SK-N-SH (cell line): ENCODE data around the gene PHACTR4. TPM values are rescaled to one million over a fixed set of nuclear protein-coding genes. Genes with fewer than 3 reads are reported as not detected.

Source experiments
- CTCF ChIA-PET: fragments of 300-600, 350-600 bp; formaldehyde crosslinking; extraction: SDS; loops from one replicate; lab custom pipeline; 2021; lab: Yijun Ruan, JAX
- POLR2A ChIA-PET: fragments of 350-600 bp; sonication (Branson Sonifier 250); formaldehyde crosslinking; extraction: SDS; loops from one replicate; lab custom pipeline; 2020; ENCODE audit warnings: antibody characterized with exemption, inconsistent platforms; lab: Yijun Ruan, JAX
- DNase-seq: peaks from one replicate; pipeline ENCODE4 v3.0.0; 2012
- H2AFZ ChIP-seq: fragments of 200-600 bp; sonication (generic); 2 replicates; pipeline ENCODE4 v1.8.1; 2016; ENCODE audit warnings: antibody characterized with exemption, mild to moderate bottlenecking, low read depth
- H3F3A ChIP-seq: fragments of 200-600 bp; sonication (generic); replicated peaks from 2 replicates; pipeline ENCODE3; 2016; ENCODE audit warnings: antibody characterized with exemption, mild to moderate bottlenecking; ENCODE audit not compliant: insufficient read depth
- H3K27ac ChIP-seq, 2 experiments: fragments of 200-500 bp in 1 of 2; fragments of 200-600 bp in 1 of 2; sonication (Bioruptor generic) in 1 of 2; sonication (generic), shearing (Covaris generic) in 1 of 2; 2 replicates each; pipeline versions ENCODE4 v1.5.1 to v1.6.1; 2014 to 2016; ENCODE audit warnings: low read depth in 2 of 2, inconsistent platforms in 1 of 2, low read length in 1 of 2, mild to moderate bottlenecking in 1 of 2, mixed read lengths in 1 of 2
- H3K27me3 ChIP-seq: fragments of 200-600 bp; sonication (generic), shearing (Covaris generic); 2 replicates; pipeline ENCODE4 v1.6.1; 2016; ENCODE audit warnings: mixed run types; ENCODE audit not compliant: insufficient read depth
- H3K36me3 ChIP-seq, 2 experiments: fragments of 200-500 bp in 1 of 2; fragments of 200-600 bp in 1 of 2; sonication (Bioruptor generic) in 1 of 2; sonication (generic) in 1 of 2; replicated peaks in 1 of 2; 2 replicates each; pipeline versions ENCODE3 to v1.5.1; 2014 to 2016; ENCODE audit warnings: low read length in 1 of 2, mild to moderate bottlenecking in 1 of 2; ENCODE audit not compliant: insufficient read depth in 2 of 2, control insufficient read depth in 1 of 2
- H3K4me1 ChIP-seq, 2 experiments: fragments of 200-500 bp in 1 of 2; fragments of 200-600 bp in 1 of 2; sonication (Bioruptor generic) in 1 of 2; sonication (generic), shearing (Covaris generic) in 1 of 2; 2 replicates each; pipeline versions ENCODE4 v1.5.1 to v1.6.1; 2014 to 2016; ENCODE audit warnings: low read depth in 1 of 2, low read length in 1 of 2, mixed run types in 1 of 2; ENCODE audit not compliant: insufficient read depth in 2 of 2, control insufficient read depth in 1 of 2
- H3K4me2 ChIP-seq: fragments of 200-600 bp; sonication (generic), shearing (Covaris generic); 2 replicates; pipeline ENCODE4 v1.6.1; 2017; ENCODE audit warnings: mixed run types
- H3K4me3 ChIP-seq, 2 experiments: fragments of 200-500 bp in 1 of 2; fragments of 200-600 bp in 1 of 2; sonication (Bioruptor generic) in 1 of 2; sonication (generic), shearing (Covaris generic) in 1 of 2; 2 replicates each; pipeline versions ENCODE4 v1.5.1 to v1.8.1; 2014 to 2016; ENCODE audit warnings: low read depth in 2 of 2, inconsistent platforms in 1 of 2, low read length in 1 of 2, mild to moderate bottlenecking in 1 of 2, mixed read lengths in 1 of 2, moderate library complexity in 1 of 2
- H3K79me2 ChIP-seq: fragments of 200-600 bp; sonication (generic); 2 replicates; pipeline ENCODE4 v1.8.1; 2017; ENCODE audit warnings: mild to moderate bottlenecking; ENCODE audit not compliant: insufficient read depth
- H3K9ac ChIP-seq: fragments of 200-600 bp; sonication (generic); 2 replicates; pipeline ENCODE4 v1.6.1; 2017; ENCODE audit warnings: mixed run types
- H3K9me2 ChIP-seq: fragments of 200-600 bp; sonication (generic); 2 replicates; pipeline ENCODE4 v1.6.1; 2017; ENCODE audit warnings: mixed run types
- H3K9me3 ChIP-seq: fragments of 200-600 bp; sonication (generic); 2 replicates; pipeline ENCODE4 v1.6.1; 2017; ENCODE audit warnings: mixed run types, mild to moderate bottlenecking, moderate library complexity
- H4K20me1 ChIP-seq: fragments of 200-600 bp; sonication (generic); 2 replicates; pipeline ENCODE4 v1.6.1; 2017; ENCODE audit warnings: mild to moderate bottlenecking, mixed run types; ENCODE audit not compliant: insufficient read depth
- CHD2 ChIP-seq: fragments of 150-350 bp; IDR thresholded peaks from 2 replicates; pipeline ENCODE4 v1.6.1; 2018; ENCODE audit warnings: low read length; ENCODE audit not compliant: partially characterized antibody
- EZH2phosphoT487 ChIP-seq: fragments of 200-600 bp; sonication (generic); IDR thresholded peaks from 2 replicates; pipeline ENCODE4 v1.6.1; 2017; ENCODE audit warnings: low read depth, mixed run types, mild to moderate bottlenecking, antibody characterized with exemption, moderate library complexity, borderline replicate concordance
- FOSL2 ChIP-seq: IDR thresholded peaks from 2 replicates; pipeline ENCODE4 v1.4.0; 2012; ENCODE audit warnings: low read depth, mild to moderate bottlenecking, moderate library complexity, borderline replicate concordance
- FOXJ3 ChIP-seq: sonication (generic); formaldehyde crosslinking; IDR thresholded peaks from 2 replicates; pipeline ENCODE4 v1.5.1; 2020; ENCODE audit warnings: mild to moderate bottlenecking, missing genetic modification reagents
- FOXM1 ChIP-seq: IDR thresholded peaks from 2 replicates; pipeline ENCODE4 v1.4.0; 2012; ENCODE audit warnings: low read depth, mild to moderate bottlenecking
- GABPA ChIP-seq: IDR thresholded peaks from 2 replicates; pipeline ENCODE4 v1.4.0; 2012; ENCODE audit warnings: low read depth, mild to moderate bottlenecking
- GATA2 ChIP-seq: sonication (generic); formaldehyde crosslinking; IDR thresholded peaks from 2 replicates; pipeline ENCODE4 v1.5.0; 2020; ENCODE audit warnings: mild to moderate bottlenecking, missing genetic modification reagents
- JUND ChIP-seq: IDR thresholded peaks from 2 replicates; pipeline ENCODE4 v1.4.0; 2012
- MAX ChIP-seq: IDR thresholded peaks from 2 replicates; pipeline ENCODE4 v1.4.0; 2012; ENCODE audit warnings: low read depth
- MEF2A ChIP-seq: IDR thresholded peaks from 2 replicates; pipeline ENCODE4 v1.4.0; 2012; ENCODE audit warnings: low read depth, borderline replicate concordance
- MXI1 ChIP-seq: IDR thresholded peaks from 2 replicates; pipeline ENCODE4 v1.6.1; 2012; ENCODE audit warnings: mild to moderate bottlenecking, low read depth, low read length, improper control_type of control experiment
- POLR2AphosphoS5 ChIP-seq: IDR thresholded peaks from 2 replicates; pipeline ENCODE4 v1.6.1; 2012; ENCODE audit warnings: low read depth, low read length
- RAD21 ChIP-seq: IDR thresholded peaks from 2 replicates; pipeline ENCODE4 v1.6.1; 2012; ENCODE audit warnings: mild to moderate bottlenecking, low read length
- RFX5 ChIP-seq: IDR thresholded peaks from 2 replicates; pipeline ENCODE4 v1.6.1; 2012; ENCODE audit warnings: mild to moderate bottlenecking, improper control_type of control experiment, low read length
- SIN3A ChIP-seq: IDR thresholded peaks from 2 replicates; pipeline ENCODE4 v1.6.1; 2012; ENCODE audit warnings: low read depth, mild to moderate bottlenecking, low read length, moderate library complexity, borderline replicate concordance
- SMC3 ChIP-seq: IDR thresholded peaks from 2 replicates; pipeline ENCODE4 v1.6.1; 2012; ENCODE audit warnings: low read depth, low read length, improper control_type of control experiment
- TAF1 ChIP-seq: IDR thresholded peaks from 2 replicates; pipeline ENCODE4 v1.6.1; 2012; ENCODE audit warnings: low read depth, mild to moderate bottlenecking, low read length, moderate library complexity, borderline replicate concordance
- TCF12 ChIP-seq: IDR thresholded peaks from 2 replicates; pipeline ENCODE4 v1.4.0; 2012
- WGBS: methylation state at CpG from one replicate; pipeline ENCODE4 v1.1.6; 2017; ENCODE audit warnings: low lambda C conversion rate; 5-methylcytosine and 5-hydroxymethylcytosine counted together
- polyA plus RNA-seq, 3 experiments: library from polyadenylated mRNA; depleted of rRNA; stranded (reverse); fragments of >200 nt; gene quantifications; 2 replicates each; pipeline ENCODE4 v1.2.3, GENCODE V29; 2012
- TF ChIP-seq, protein P1 (sequence below): fragments of 150-350 bp; IDR thresholded peaks from 2 replicates; pipeline ENCODE4 v1.6.1; 2017; ENCODE audit warnings: antibody characterized with exemption, low read length, low read depth, borderline replicate concordance
- TF ChIP-seq, protein P2 (sequence below): IDR thresholded peaks from 2 replicates; pipeline ENCODE4 v1.4.0; 2012; ENCODE audit warnings: low read depth, borderline replicate concordance
- TF ChIP-seq, protein P3 (sequence below): IDR thresholded peaks from 2 replicates; pipeline ENCODE4; 2012
- TF ChIP-seq, protein P4 (sequence below): fragments of 150-350 bp; IDR thresholded peaks from 2 replicates; pipeline ENCODE4 v1.6.1; 2016; ENCODE audit warnings: mild to moderate bottlenecking, low read depth, low read length

PHACTR4 gene
- polyA plus RNA-seq, 1 of the 3 experiments (the other 2 are of a cell fraction) = 9.8 TPM

DNA sequence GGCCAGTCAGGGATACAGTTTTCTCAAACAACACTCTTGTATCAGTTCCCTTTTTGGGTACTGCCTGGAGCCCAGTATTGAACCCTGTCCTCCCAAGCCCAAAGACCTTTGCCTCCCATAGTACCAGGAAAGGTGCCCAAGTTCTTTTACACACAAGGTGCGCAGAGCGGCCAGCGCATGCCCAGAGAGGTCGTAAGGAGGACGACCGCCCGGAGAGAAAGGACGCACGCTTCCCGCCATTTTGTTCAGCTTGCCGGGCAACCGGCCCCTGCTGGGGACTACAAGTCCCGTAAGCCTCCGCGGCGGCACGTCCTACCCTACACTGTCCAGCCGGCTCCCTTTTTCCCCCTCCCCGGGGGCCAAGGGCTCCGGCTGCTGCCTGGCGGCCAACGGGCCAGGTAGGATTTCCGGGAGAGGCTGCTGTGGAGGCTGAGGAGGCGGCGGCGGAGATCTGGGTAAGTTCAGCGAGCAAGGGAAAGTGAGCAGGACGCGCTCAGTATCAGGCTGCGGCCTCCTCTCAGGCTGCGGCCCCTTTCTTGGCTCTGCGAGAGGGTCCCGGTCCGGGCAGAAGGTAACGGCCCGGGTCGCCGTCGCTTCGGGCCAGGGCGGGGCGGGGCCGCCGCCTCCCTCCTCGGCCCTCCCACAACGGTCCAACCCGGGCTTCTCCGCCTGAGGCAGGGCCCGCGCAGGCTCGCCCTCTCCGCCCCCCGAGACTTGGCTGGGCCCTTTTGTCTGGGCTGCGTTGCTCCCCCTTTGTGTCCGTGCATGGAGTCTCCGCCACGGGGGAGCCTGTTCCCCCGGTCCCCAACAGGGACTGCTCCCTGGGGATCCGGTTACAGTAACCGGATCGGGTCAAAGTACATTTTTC is at the start of gene PHACTR4 (continued):
- no peak for TF ChIP-seq RFX5
- peak; percentile 41; the same call in 1 of the 2 replicates for TF ChIP-seq TCF12
- TF ChIP-seq, protein P1, sequence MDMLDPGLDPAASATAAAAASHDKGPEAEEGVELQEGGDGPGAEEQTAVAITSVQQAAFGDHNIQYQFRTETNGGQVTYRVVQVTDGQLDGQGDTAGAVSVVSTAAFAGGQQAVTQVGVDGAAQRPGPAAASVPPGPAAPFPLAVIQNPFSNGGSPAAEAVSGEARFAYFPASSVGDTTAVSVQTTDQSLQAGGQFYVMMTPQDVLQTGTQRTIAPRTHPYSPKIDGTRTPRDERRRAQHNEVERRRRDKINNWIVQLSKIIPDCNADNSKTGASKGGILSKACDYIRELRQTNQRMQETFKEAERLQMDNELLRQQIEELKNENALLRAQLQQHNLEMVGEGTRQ = no peak
- TF ChIP-seq, protein P2, sequence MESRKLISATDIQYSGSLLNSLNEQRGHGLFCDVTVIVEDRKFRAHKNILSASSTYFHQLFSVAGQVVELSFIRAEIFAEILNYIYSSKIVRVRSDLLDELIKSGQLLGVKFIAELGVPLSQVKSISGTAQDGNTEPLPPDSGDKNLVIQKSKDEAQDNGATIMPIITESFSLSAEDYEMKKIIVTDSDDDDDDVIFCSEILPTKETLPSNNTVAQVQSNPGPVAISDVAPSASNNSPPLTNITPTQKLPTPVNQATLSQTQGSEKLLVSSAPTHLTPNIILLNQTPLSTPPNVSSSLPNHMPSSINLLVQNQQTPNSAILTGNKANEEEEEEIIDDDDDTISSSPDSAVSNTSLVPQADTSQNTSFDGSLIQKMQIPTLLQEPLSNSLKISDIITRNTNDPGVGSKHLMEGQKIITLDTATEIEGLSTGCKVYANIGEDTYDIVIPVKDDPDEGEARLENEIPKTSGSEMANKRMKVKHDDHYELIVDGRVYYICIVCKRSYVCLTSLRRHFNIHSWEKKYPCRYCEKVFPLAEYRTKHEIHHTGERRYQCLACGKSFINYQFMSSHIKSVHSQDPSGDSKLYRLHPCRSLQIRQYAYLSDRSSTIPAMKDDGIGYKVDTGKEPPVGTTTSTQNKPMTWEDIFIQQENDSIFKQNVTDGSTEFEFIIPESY = peak; percentile 65; the same call in 1 of the 2 replicates
- TF ChIP-seq FOXJ3 = 0 out of 2 replicates have a peak, but pooled peaks have one; percentile 47
- TF ChIP-seq EZH2phosphoT487 = no peak
- TF ChIP-seq POLR2AphosphoS5 = peak; percentile 98
- TF ChIP-seq, protein P3, sequence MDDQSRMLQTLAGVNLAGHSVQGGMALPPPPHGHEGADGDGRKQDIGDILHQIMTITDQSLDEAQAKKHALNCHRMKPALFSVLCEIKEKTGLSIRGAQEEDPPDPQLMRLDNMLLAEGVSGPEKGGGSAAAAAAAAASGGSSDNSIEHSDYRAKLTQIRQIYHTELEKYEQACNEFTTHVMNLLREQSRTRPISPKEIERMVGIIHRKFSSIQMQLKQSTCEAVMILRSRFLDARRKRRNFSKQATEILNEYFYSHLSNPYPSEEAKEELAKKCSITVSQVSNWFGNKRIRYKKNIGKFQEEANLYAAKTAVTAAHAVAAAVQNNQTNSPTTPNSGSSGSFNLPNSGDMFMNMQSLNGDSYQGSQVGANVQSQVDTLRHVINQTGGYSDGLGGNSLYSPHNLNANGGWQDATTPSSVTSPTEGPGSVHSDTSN = no peak

DNA sequence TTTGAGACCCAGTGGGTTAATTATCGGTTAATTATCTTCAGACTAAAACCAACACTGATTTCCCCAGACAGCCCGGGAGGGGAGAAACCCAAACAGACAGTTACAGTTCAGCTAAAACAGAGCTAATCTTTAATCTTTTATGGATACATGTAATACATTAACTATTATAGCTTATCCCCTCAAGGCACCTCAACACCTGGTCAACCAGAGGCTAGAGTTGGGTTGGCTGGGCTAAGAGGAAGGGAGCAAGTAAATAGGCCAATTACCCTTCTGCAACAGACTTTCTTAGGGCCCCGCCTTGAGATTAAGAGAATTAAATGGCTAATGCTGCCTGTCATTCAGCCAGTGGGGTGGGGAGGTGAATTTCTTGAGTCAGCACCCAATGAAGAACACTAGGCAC is 47.3 kb upstream of the PHACTR4 start:
- Histone ChIP-seq H3K4me1 (peaks cover 0 to 2% of the 10 kb centered on the region in 2 experiments; a peak in 1 of 4 replicates), H3K9me3 (no peaks in the 10 kb centered on the region), H3K36me3 (no peaks in the 10 kb centered on the region), H3K9ac (no peak overlapping the region), H3K4me3 (no peak overlapping the region), H3K79me2 (no peaks in the 10 kb centered on the region), H2AFZ (no peak overlapping the region), H4K20me1 (no peaks in the 10 kb centered on the region), H3K27me3 (no peaks in the 10 kb centered on the region; the same call in 1 of the 2 replicates), H3F3A (peaks cover 6% of the 10 kb centered on the region), H3K27ac (no peak overlapping the region), H3K9me2 (no peaks in the 10 kb centered on the region), H3K4me2 (no peak overlapping the region)
- ChIA-PET CTCF (interaction anchor here (1.1 kb wide), 2 partner anchors 37 to 74 kb away, joined by 3 read pairs; no protein-coding TSS in a partner anchor), POLR2A (no interaction called here)
- TF ChIP-seq SMC3 (no peak), FOXJ3 (no peak), RFX5 (no peak), MAX (no peak), RAD21 (no peak), CHD2 (no peak), SIN3A (no peak), GABPA (no peak), FOXM1 (no peak), POLR2AphosphoS5 (no peak), JUND (no peak), MEF2A (no peak), TAF1 (no peak), GATA2 (no peak), MXI1 (no peak), FOSL2 (no peak)
- TF ChIP-seq, protein P4, sequence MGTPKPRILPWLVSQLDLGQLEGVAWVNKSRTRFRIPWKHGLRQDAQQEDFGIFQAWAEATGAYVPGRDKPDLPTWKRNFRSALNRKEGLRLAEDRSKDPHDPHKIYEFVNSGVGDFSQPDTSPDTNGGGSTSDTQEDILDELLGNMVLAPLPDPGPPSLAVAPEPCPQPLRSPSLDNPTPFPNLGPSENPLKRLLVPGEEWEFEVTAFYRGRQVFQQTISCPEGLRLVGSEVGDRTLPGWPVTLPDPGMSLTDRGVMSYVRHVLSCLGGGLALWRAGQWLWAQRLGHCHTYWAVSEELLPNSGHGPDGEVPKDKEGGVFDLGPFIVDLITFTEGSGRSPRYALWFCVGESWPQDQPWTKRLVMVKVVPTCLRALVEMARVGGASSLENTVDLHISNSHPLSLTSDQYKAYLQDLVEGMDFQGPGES = no peak
- TF ChIP-seq, protein P3 = no peak
- DNase-seq = no peak
- 67% methylated on average over 3 of the region's 3 CpGs for WGBS
